H1 (cell line): ENCODE results near the gene BTBD7. TPM values are rescaled to one million over a fixed set of nuclear protein-coding genes. Genes with fewer than 3 reads are reported as not detected.

Experiments
- BCL11A ChIP-seq, 2 experiments: IDR thresholded peaks; one replicate each; pipeline ENCODE4 v1.6.1; 2011; ENCODE audit warnings: low read depth in 2 of 2, low read length in 2 of 2, mild to moderate bottlenecking in 2 of 2
- CREB1 ChIP-seq: IDR thresholded peaks from 2 replicates; pipeline ENCODE4 v1.6.1; 2012; ENCODE audit warnings: inconsistent platforms
- FOSL1 ChIP-seq: IDR thresholded peaks from 2 replicates; pipeline ENCODE4 v1.6.1; 2011; ENCODE audit warnings: mild to moderate bottlenecking, low read depth, low read length, moderate library complexity; ENCODE audit not compliant: insufficient read depth
- GTF2F1 ChIP-seq: IDR thresholded peaks from 2 replicates; pipeline ENCODE4 v1.6.1; 2012; ENCODE audit warnings: low read depth, low read length, improper control_type of control experiment, borderline replicate concordance
- JUN ChIP-seq: IDR thresholded peaks from 2 replicates; pipeline ENCODE4 v1.6.1; 2011; ENCODE audit warnings: low read depth, mild to moderate bottlenecking, improper control_type of control experiment, low read length
- JUND ChIP-seq: IDR thresholded peaks from 2 replicates; pipeline ENCODE4 v1.6.1; 2011; ENCODE audit warnings: mild to moderate bottlenecking, improper control_type of control experiment, low read length
- KDM1A ChIP-seq: fragments of 200-600, 300-600 bp; sonication (generic); IDR thresholded peaks from 2 replicates; pipeline ENCODE4 v1.7.1; 2016; ENCODE audit warnings: mild to moderate bottlenecking, low read length, borderline replicate concordance
- RXRA ChIP-seq: IDR thresholded peaks from 2 replicates; pipeline ENCODE4 v1.6.1; 2011; ENCODE audit warnings: low read depth, mild to moderate bottlenecking, low read length, moderate library complexity; ENCODE audit not compliant: insufficient read depth
- SIX5 ChIP-seq: IDR thresholded peaks from 2 replicates; pipeline ENCODE4 v1.6.1; 2011; ENCODE audit warnings: mild to moderate bottlenecking, low read depth, low read length
- polyA plus RNA-seq, 7 experiments: library from polyadenylated mRNA; depleted of rRNA in 3 of 7; stranded (reverse) in 5 of 7; unstranded in 2 of 7; fragments of >200 nt in 5 of 7; fragments of 200-250 nt in 2 of 7; gene quantifications; 1 replicate in 5 of 7; 2 replicates in 1 of 7; 4 replicates in 1 of 7; pipeline versions ENCODE4 v1.2.1 to v1.2.3, GENCODE V29; 2011 to 2013; ENCODE audit warnings: missing spikeins in 2 of 7, mixed read lengths in 2 of 7
- total RNA-seq: library from RNA; stranded (reverse); fragmentation: NEBNext Ultra II Directional; extraction: Animal tissue kit (Norgen Biotek cat#: 25700); gene quantifications from 2 replicates; pipeline ENCODE4 v1.2.1, GENCODE V29; 2021

Gene BTBD7
- total and polyA plus RNA-seq, 2 of the 8 experiments (the other 6 are each of a cell fraction or from before 2014, with no cell fraction given) = 12.1 to 46.1 TPM

GRCh38 chr14:93317210-93317874, 15.5 kb downstream of the BTBD7 start (continued):
- no peak for TF ChIP-seq JUN
- no peak for TF ChIP-seq SIX5
- no peak for TF ChIP-seq RXRA
- no peak for TF ChIP-seq FOSL1
- TF ChIP-seq BCL11A (IDR thresholded peaks at IDR 0.05; ENCODE audit: low read depth in 2 of 2, low read length in 2 of 2) = no peak
- no peak for TF ChIP-seq JUND
- TF ChIP-seq CREB1 = no peak
- TF ChIP-seq GTF2F1 = no peak
- no peak for TF ChIP-seq KDM1A
